Small intestine (tissue), 7 donors: ENCODE results near the gene TBX18. TPM values are rescaled to one million over a fixed set of nuclear protein-coding genes. Genes with fewer than 3 reads are reported as not detected.
A peak's percentile ranks its signal among the peaks of the same experiment; 100 is the strongest.

Source experiments
- DNase-seq, 2 donors: peaks; one replicate each; pipeline versions ENCODE4 v3.0.0 to v3.0.0-alpha.2; 2013
- FAIRE-seq: peaks from 2 replicates; lab custom pipeline; 2012; peaks lifted over from hg19 to GRCh38; lab: Jason Lieb, UNC
- H3K27ac ChIP-seq, 3 donors: one replicate each; pipeline ENCODE4 v1.5.1; 2013; ENCODE audit warnings: low read length in 2 of 3, mild to moderate bottlenecking in 2 of 3, control low read depth in 1 of 3, inconsistent platforms in 1 of 3, low read depth in 1 of 3, moderate library complexity in 1 of 3
- H3K27me3 ChIP-seq, 3 donors: one replicate each; pipeline ENCODE4 v1.6.1; 2013; ENCODE audit warnings: low read length in 3 of 3, inconsistent platforms in 1 of 3; ENCODE audit not compliant: control insufficient read depth in 3 of 3, insufficient read depth in 3 of 3
- H3K36me3 ChIP-seq, 3 donors: one replicate each; pipeline ENCODE4 v1.6.1; 2013; ENCODE audit warnings: low read length in 3 of 3, inconsistent platforms in 1 of 3, low read depth in 1 of 3, mild to moderate bottlenecking in 1 of 3, moderate library complexity in 1 of 3; ENCODE audit not compliant: control insufficient read depth in 3 of 3, insufficient read depth in 2 of 3
- H3K4me1 ChIP-seq, 3 donors: one replicate each; pipeline ENCODE4 v1.6.1; 2013; ENCODE audit warnings: low read length in 2 of 3, inconsistent platforms in 1 of 3, low read depth in 1 of 3, mild to moderate bottlenecking in 1 of 3, moderate library complexity in 1 of 3; ENCODE audit not compliant: control insufficient read depth in 3 of 3, insufficient read depth in 2 of 3
- H3K4me3 ChIP-seq, 3 donors: one replicate each; pipeline ENCODE4 v1.5.1; 2013; ENCODE audit warnings: low read length in 3 of 3, control low read depth in 1 of 3, inconsistent platforms in 1 of 3, low read depth in 1 of 3, mild to moderate bottlenecking in 1 of 3, moderate library complexity in 1 of 3
- H3K9me3 ChIP-seq, 2 donors: one replicate each; pipeline ENCODE4 v1.6.1; 2013; ENCODE audit warnings: low read depth in 1 of 2, low read length in 1 of 2; ENCODE audit not compliant: control insufficient read depth in 2 of 2, insufficient read depth in 1 of 2
- WGBS, 3 donors: extraction: QIAGEN DNeasy Blood & Tissue Kit; methylation state at CpG; one replicate each; pipeline ENCODE4 v1.1.7; 2013; 5-methylcytosine and 5-hydroxymethylcytosine counted together
- polyA plus RNA-seq, 4 donors: library from polyadenylated mRNA; stranded (reverse) in 3 of 4; unstranded in 1 of 4; fragments of 200-250 nt in 3 of 4; fragments of 120-200 nt in 1 of 4; gene quantifications; one replicate each; pipeline versions ENCODE4 v1.2.1 to v1.2.3, GENCODE V29; 2013
- donor health status: healthy with polysubstance abuse.
- donor health status: control.
- donor health status: control.
- donor health status: Bipolar disorder and iron deficiency.
- donor health status: healthy.

The TBX18 gene
- polyA plus RNA-seq, 4 donors, result 0.31 to 0.62 TPM; not detected in 2

DNA sequence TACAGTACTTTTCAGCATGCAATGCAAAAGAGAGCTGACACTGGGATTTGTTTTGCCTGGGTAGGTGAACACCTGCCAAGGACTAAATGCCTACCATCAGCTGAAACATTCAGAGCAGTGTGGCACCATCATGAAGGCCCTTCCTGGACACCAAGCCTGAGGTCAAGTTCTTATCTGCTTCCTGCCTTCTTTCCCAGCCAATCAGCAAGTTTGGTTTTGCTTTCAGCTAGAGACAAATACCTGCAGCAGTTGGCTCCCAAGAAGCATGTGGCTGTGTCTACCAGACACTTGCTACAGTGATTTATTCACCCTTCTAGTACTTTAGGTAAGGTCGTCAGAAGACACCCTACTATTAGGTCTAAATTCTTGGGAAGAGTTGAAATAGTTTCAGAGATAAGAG, 112.8 kb downstream of the TBX18 start:
- DNase-seq, result no peak
- no peaks in the 10 kb centered on the region for H3K36me3 ChIP-seq
- H3K27ac ChIP-seq, result no peak overlapping the region
- no peaks in the 10 kb centered on the region for H3K4me1 ChIP-seq
- H3K9me3 ChIP-seq, result no peaks in the 10 kb centered on the region
- H3K4me3 ChIP-seq, result no peak overlapping the region
- H3K27me3 ChIP-seq, result no peaks in the 10 kb centered on the region
- 57 to 67% (median 64%) methylated on average over 1 of the region's 1 CpG for WGBS, 3 donors
- FAIRE-seq, result no peak

DNA sequence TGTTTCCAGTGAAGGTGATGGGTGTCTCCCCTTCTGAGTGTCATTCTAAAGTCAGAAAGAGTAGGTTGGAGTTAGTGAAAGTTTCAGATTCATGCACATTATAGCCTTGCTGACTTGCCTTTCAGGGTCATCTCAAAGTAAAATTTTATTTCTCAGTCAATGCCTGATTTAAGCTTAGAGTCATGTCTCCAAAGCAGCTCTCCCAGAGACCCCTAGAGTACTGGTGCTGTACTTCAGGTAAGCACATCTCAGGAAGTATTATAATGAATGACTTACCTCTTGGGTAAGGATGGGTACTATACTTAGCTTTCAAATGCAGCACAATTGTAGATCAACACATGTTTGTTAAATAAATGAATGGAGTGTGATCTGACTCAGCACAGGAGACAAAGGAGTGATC, 116.0 kb downstream of the TBX18 start:
- no peak for DNase-seq
- no peak overlapping the region for H3K4me3 ChIP-seq
- no peak overlapping the region for H3K27ac ChIP-seq
- no peaks in the 10 kb centered on the region for H3K9me3 ChIP-seq
- no peaks in the 10 kb centered on the region for H3K36me3 ChIP-seq
- H3K27me3 ChIP-seq, result no peaks in the 10 kb centered on the region
- no peak for FAIRE-seq
- no peaks in the 10 kb centered on the region for H3K4me1 ChIP-seq

DNA sequence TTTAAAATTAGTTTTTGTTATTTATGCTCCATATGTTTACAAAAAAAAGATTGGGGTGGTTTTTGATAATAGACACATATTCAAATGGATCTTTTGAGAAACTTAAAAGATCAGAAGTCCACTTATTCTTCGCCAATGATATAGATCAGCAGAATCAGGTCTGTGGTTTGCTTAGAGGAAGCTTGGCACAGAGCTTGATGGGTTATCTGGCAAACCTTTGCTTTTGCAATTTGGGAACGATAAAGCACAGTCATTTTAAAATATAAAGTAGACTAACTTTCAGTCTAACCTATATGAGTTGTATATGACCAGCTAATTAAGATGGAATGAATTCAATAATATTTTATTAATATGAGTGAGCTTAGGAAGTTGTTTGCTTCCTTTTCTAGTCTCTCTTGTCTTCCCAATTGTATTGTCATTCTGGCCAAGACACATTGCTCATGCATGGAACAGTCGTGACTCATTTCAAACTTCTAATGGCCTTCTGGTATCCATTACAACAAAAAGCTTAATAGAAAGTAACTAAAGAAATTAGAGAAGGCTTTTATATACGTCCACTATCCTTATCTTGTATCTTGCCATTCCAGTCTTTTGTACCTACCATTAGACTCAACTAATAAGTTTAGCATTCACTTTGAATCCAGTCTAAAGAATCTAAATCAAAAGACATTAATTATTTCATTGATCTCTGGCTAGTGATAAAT, 118.7 kb downstream of the TBX18 start:
- Histone ChIP-seq H3K4me3 (no peak overlapping the region), H3K27ac (no peak overlapping the region), H3K4me1 (no peaks in the 10 kb centered on the region), H3K36me3 (no peaks in the 10 kb centered on the region), H3K9me3 (no peaks in the 10 kb centered on the region), H3K27me3 (no peaks in the 10 kb centered on the region)
- WGBS, 3 donors, result 44 to 65% (median 59%) methylated on average over 4 of the region's 4 CpGs
- FAIRE-seq (no peak), DNase-seq (no peak)

DNA sequence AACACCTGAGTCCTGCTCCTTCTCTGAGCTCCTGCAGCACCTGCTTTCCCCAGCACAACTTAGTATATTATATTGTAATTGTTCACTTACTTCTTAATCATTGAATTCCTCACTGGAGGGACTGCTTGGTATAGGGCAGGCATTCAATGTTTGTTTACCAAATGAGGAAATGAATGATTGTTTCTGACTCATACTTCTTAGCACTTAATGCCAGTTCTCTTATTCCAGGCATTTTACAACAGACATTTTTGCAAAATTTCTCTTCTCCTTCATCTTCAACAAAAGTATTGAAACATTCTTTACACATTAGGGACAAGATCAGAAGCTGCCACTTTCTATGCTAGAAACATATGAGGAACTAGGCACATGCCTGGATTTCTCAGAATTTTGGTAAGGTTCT, 119.4 kb downstream of the TBX18 start:
- H3K36me3 ChIP-seq, result no peaks in the 10 kb centered on the region
- no peak overlapping the region for H3K27ac ChIP-seq
- DNase-seq, result no peak
- no peak overlapping the region for H3K4me3 ChIP-seq
- no peaks in the 10 kb centered on the region for H3K9me3 ChIP-seq
- no peak for FAIRE-seq
- no peaks in the 10 kb centered on the region for H3K4me1 ChIP-seq
- no peaks in the 10 kb centered on the region for H3K27me3 ChIP-seq

DNA sequence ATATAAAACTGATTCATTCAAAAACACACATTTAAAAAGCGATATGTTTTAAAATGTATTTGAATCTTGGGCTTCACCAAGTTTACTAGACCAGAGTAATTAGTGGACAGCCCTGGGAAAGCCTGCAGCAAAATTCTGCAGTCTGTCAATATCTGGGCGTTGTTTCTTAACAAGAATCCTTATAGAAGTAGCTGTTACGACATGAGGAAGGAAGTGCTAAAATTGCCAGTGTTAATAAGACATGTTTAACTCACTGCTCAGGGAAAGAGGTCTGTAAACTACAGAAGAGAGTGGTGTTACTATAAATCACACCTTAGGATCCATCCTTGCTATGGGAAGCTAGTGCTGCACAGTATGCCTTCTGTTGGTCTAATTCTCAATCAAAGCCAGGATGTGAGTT, 120.6 kb downstream of the TBX18 start:
- H3K4me3 ChIP-seq, result no peak overlapping the region
- H3K9me3 ChIP-seq, result no peaks in the 10 kb centered on the region
- H3K36me3 ChIP-seq, result no peaks in the 10 kb centered on the region
- no peak overlapping the region for H3K27ac ChIP-seq
- no peak for DNase-seq
- H3K27me3 ChIP-seq, result no peaks in the 10 kb centered on the region
- no peak for FAIRE-seq
- 49 to 53% (median 52%) methylated on average over 3 of the region's 3 CpGs for WGBS, 3 donors
- H3K4me1 ChIP-seq, result no peaks in the 10 kb centered on the region

DNA sequence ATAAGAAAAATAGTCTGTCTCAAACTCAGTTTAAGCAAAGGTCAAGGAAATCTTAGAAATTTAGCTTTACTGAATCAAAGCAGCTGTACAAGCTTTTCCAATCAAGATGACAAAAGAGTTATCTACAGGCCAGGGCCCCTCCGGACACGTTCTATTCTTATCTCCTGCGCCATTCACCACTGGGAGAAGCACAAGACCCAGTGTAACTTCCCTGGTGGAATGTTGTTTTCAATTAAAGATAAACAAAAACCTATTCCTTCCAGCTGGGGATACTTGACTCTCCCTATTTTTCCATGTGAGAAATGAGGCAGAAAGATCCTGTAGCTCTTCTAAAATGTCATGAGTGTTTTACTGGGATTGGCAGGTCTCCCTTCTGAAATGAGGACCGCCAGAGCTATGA, 123.3 kb downstream of the TBX18 start:
- no peak overlapping the region for H3K27ac ChIP-seq
- peak in 1 of 2 donors; percentile 2 for DNase-seq
- WGBS, 3 donors, result 39 to 47% (median 43%) methylated on average over 4 of the region's 4 CpGs
- no peaks in the 10 kb centered on the region for H3K36me3 ChIP-seq
- no peak overlapping the region for H3K4me3 ChIP-seq
- no peaks in the 10 kb centered on the region for H3K4me1 ChIP-seq
- no peaks in the 10 kb centered on the region for H3K27me3 ChIP-seq
- no peak for FAIRE-seq
- H3K9me3 ChIP-seq, result no peaks in the 10 kb centered on the region

DNA sequence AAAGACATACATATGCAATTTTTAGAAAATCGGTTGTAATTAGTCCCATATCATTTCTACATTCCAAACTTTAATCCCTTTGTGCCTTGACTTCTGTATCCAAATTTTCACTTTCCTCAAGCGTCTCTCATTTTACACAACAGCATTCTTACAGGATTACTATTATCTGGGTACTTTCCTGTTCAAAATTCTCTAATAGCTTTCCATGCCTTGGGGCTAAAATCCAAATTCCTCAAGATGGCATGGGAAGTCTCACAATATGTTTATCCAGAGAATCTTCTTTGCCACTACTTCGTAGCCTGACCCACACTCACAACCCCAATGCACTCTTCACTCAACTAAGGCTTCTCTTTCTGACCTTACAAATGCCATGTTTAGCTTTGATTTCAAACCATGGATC, 125.0 kb downstream of the TBX18 start:
- FAIRE-seq, result no peak
- WGBS, 3 donors, result 71 to 77% (median 76%) methylated on average over 3 of the region's 3 CpGs
- Histone ChIP-seq H3K36me3 (no peaks in the 10 kb centered on the region), H3K9me3 (no peaks in the 10 kb centered on the region), H3K4me1 (no peaks in the 10 kb centered on the region), H3K27ac (no peak overlapping the region), H3K4me3 (no peak overlapping the region), H3K27me3 (no peaks in the 10 kb centered on the region)
- no peak for DNase-seq

DNA sequence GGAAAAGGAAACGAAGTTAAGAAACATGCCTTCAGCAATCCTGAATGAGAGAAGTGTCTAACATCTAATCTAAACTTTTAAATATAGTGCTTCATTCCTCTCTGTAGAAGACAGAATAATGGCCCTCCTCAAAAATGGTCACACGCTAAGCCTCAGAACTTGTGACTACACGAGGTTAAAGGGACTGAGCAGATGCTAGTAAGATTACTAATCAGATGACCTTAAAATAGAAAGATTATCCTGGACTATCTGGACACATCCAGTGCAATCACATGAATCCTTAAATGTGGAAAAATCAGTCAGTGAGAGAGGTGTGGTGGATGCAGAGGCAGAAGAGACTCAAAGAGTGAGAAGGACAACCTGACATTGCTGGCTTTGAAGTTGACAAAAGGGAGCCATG, 126.1 kb downstream of the TBX18 start:
- DNase-seq (no peak), FAIRE-seq (no peak)
- H3K4me1 ChIP-seq, result no peaks in the 10 kb centered on the region
- H3K36me3 ChIP-seq, result no peaks in the 10 kb centered on the region
- no peak overlapping the region for H3K4me3 ChIP-seq
- no peaks in the 10 kb centered on the region for H3K9me3 ChIP-seq
- 55 to 69% (median 60%) methylated on average over 3 of the region's 3 CpGs for WGBS, 3 donors
- H3K27ac ChIP-seq, result no peak overlapping the region
- H3K27me3 ChIP-seq, result no peaks in the 10 kb centered on the region
